ENCODE measurements around the gene CDRT15. TPM values are rescaled to one million over a fixed set of nuclear protein-coding genes. Genes with fewer than 3 reads are reported as not detected.

Gene CDRT15
- total RNA-seq, 2 experiments from 2014 or later = not detected

GRCh38 chr17:14204084-14204483, 32.6 kb downstream of the CDRT15 start:
- H3K36me3 Mint-ChIP-seq (ENCODE audit: low read depth) = peaks cover 55% of the 10 kb centered on the region
- no peak overlapping the region for H3K4me3 Mint-ChIP-seq
- H3K27me3 Mint-ChIP-seq = no peaks in the 10 kb centered on the region
- peaks cover 79% of the 10 kb centered on the region for H3K4me1 Mint-ChIP-seq
- H3K27ac Mint-ChIP-seq = peak overlapping the region; percentile 96
- no peaks in the 10 kb centered on the region for H3K9me3 Mint-ChIP-seq
- no peak for DNase-seq
- CTCF ChIA-PET = interaction anchor here (0.5 to 1.2 kb wide), 8 partner anchors 8 to 263 kb away, joined by 3 to 5 read pairs (median 4); partner anchors contain the start of gene HS3ST3B1
- POLR2A ChIA-PET = no interaction called here

- POLR2A ChIA-PET = no interaction called here
- H3K4me1 Mint-ChIP-seq = peaks cover 84% of the 10 kb centered on the region
- no peaks in the 10 kb centered on the region for H3K9me3 Mint-ChIP-seq
- H3K4me3 Mint-ChIP-seq = no peak overlapping the region
- peak; percentile 57 for DNase-seq
- no peaks in the 10 kb centered on the region for H3K27me3 Mint-ChIP-seq
- CTCF ChIA-PET = interaction anchor here (0.5 to 1.2 kb wide), 9 partner anchors 8 to 263 kb away, joined by 3 to 5 read pairs (median 4); partner anchors contain the start of gene HS3ST3B1
- peaks cover 59% of the 10 kb centered on the region for H3K36me3 Mint-ChIP-seq (ENCODE audit: low read depth)
- peak overlapping the region; percentile 96 for H3K27ac Mint-ChIP-seq
Measured at GRCh38 chr17:14203388-14203787, 33.3 kb downstream of the CDRT15 start.

- no peaks in the 10 kb centered on the region for H3K9me3 Mint-ChIP-seq
- POLR2A ChIA-PET = no interaction called here
- peaks cover 91% of the 10 kb centered on the region for H3K4me1 Mint-ChIP-seq
- H3K36me3 Mint-ChIP-seq (ENCODE audit: low read depth) = peaks cover 62% of the 10 kb centered on the region
- H3K4me3 Mint-ChIP-seq = peak overlapping the region; percentile 65
- no peak for DNase-seq
- CTCF ChIA-PET = interaction anchor here (1.0 to 1.2 kb wide), 6 partner anchors 14 to 262 kb away, joined by 3 to 5 read pairs (median 4); no protein-coding TSS in a partner anchor
- H3K27ac Mint-ChIP-seq = peak overlapping the region; percentile 96
- H3K27me3 Mint-ChIP-seq = no peaks in the 10 kb centered on the region
Measured at GRCh38 chr17:14202388-14203166, 34.1 kb downstream of the CDRT15 start.

GRCh38 chr17:14201988-14202380, 34.7 kb downstream of the CDRT15 start:
- POLR2A ChIA-PET = interaction anchor here (1.2 kb wide), 1 partner anchor 99 kb away, joined by 7 read pairs; the partner anchor contains the start of gene HS3ST3B1
- CTCF ChIA-PET = interaction anchor here (0.6 kb wide), 1 partner anchor 87 kb away, joined by 3 read pairs; no protein-coding TSS in a partner anchor
- Mint-ChIP-seq H3K4me3 (peak overlapping the region; percentile 65), H3K27me3 (no peaks in the 10 kb centered on the region), H3K9me3 (no peaks in the 10 kb centered on the region), H3K36me3 (ENCODE audit: low read depth) (peaks cover 62% of the 10 kb centered on the region), H3K4me1 (peaks cover 93% of the 10 kb centered on the region), H3K27ac (peak overlapping the region; percentile 96)
- DNase-seq = no peak

- CTCF ChIA-PET = interaction anchor here (0.6 to 2.0 kb wide), 2 partner anchors 86 to 100 kb away, joined by 3 to 7 read pairs; partner anchors contain the start of gene HS3ST3B1
- POLR2A ChIA-PET = interaction anchor here (1.2 kb wide), 1 partner anchor 100 kb away, joined by 7 read pairs; the partner anchor contains the start of gene HS3ST3B1
- H3K9me3 Mint-ChIP-seq = no peaks in the 10 kb centered on the region
Measured at GRCh38 chr17:14201021-14201987, 35.4 kb downstream of the CDRT15 start.

GRCh38 chr17:14200354-14200753, 36.3 kb downstream of the CDRT15 start:
- CTCF ChIA-PET = interaction anchor here (1.0 to 2.0 kb wide), 3 partner anchors 14 to 103 kb away, joined by 3 to 7 read pairs (median 7); partner anchors contain the start of gene HS3ST3B1
- POLR2A ChIA-PET = no interaction called here

More at GRCh38 chr17:14201021-14201987, 35.4 kb downstream of the CDRT15 start:
- peak overlapping the region; percentile 65 for H3K4me3 Mint-ChIP-seq
- H3K36me3 Mint-ChIP-seq (ENCODE audit: low read depth) = peaks cover 66% of the 10 kb centered on the region
- DNase-seq = peak; percentile 82
- H3K27me3 Mint-ChIP-seq = no peaks in the 10 kb centered on the region
- H3K4me1 Mint-ChIP-seq = peaks cover 98% of the 10 kb centered on the region
- H3K27ac Mint-ChIP-seq = peak overlapping the region; percentile 96

GRCh38 chr17:14199601-14200000, 37.1 kb downstream of the CDRT15 start:
- H3K27me3 Mint-ChIP-seq = no peaks in the 10 kb centered on the region
- DNase-seq = no peak
- H3K9me3 Mint-ChIP-seq = peaks cover 4% of the 10 kb centered on the region
- CTCF ChIA-PET = interaction anchor here (0.7 to 2.0 kb wide), 9 partner anchors 15 to 382 kb away, joined by 3 to 7 read pairs (median 3); partner anchors contain the start of gene HS3ST3B1
- H3K4me3 Mint-ChIP-seq = peak overlapping the region; percentile 34
- peak overlapping the region; percentile 88 for H3K27ac Mint-ChIP-seq
- POLR2A ChIA-PET = no interaction called here
- peaks cover 64% of the 10 kb centered on the region for H3K36me3 Mint-ChIP-seq (ENCODE audit: low read depth)
- peaks cover 97% of the 10 kb centered on the region for H3K4me1 Mint-ChIP-seq

More at GRCh38 chr17:14200354-14200753, 36.3 kb downstream of the CDRT15 start:
- Mint-ChIP-seq H3K27me3 (no peaks in the 10 kb centered on the region), H3K4me1 (peaks cover 98% of the 10 kb centered on the region), H3K27ac (peak overlapping the region; percentile 96), H3K4me3 (no peak overlapping the region), H3K9me3 (peaks cover 3% of the 10 kb centered on the region), H3K36me3 (ENCODE audit: low read depth) (peaks cover 68% of the 10 kb centered on the region)
- DNase-seq = no peak

- peaks cover 58% of the 10 kb centered on the region for H3K36me3 Mint-ChIP-seq (ENCODE audit: low read depth)
- H3K4me3 Mint-ChIP-seq = peak overlapping the region; percentile 57
- H3K9me3 Mint-ChIP-seq = peaks cover 4% of the 10 kb centered on the region
- no peak for DNase-seq
- H3K27me3 Mint-ChIP-seq = no peaks in the 10 kb centered on the region
- peaks cover 90% of the 10 kb centered on the region for H3K4me1 Mint-ChIP-seq
- H3K27ac Mint-ChIP-seq = peak overlapping the region; percentile 88
- CTCF ChIA-PET = interaction anchor here (0.8 to 1.9 kb wide), 5 partner anchors 104 to 383 kb away, joined by 3 to 7 read pairs (median 3); no protein-coding TSS in a partner anchor
- POLR2A ChIA-PET = no interaction called here
Measured at GRCh38 chr17:14198575-14198974, 38.1 kb downstream of the CDRT15 start.

- POLR2A ChIA-PET = no interaction called here
- Mint-ChIP-seq H3K27me3 (no peaks in the 10 kb centered on the region), H3K4me3 (peak overlapping the region; percentile 57), H3K9me3 (peaks cover 4% of the 10 kb centered on the region), H3K27ac (peak overlapping the region; percentile 88), H3K4me1 (peaks cover 90% of the 10 kb centered on the region), H3K36me3 (ENCODE audit: low read depth) (peaks cover 58% of the 10 kb centered on the region)
- no peak for DNase-seq
- CTCF ChIA-PET = interaction anchor here (0.5 to 1.7 kb wide), 5 partner anchors 8 to 608 kb away, joined by 3 to 5 read pairs (median 3); partner anchors contain the start of gene HS3ST3B1
Measured at GRCh38 chr17:14198013-14198412, 38.6 kb downstream of the CDRT15 start.

- POLR2A ChIA-PET = no interaction called here
- DNase-seq = peak; percentile 67
- CTCF ChIA-PET = interaction anchor here (0.5 to 1.7 kb wide), 5 partner anchors 8 to 607 kb away, joined by 3 to 5 read pairs (median 3); partner anchors contain the start of gene HS3ST3B1
- H3K4me3 Mint-ChIP-seq = peak overlapping the region; percentile 57
- peak overlapping the region; percentile 88 for H3K27ac Mint-ChIP-seq
- peaks cover 4% of the 10 kb centered on the region for H3K9me3 Mint-ChIP-seq
- peaks cover 58% of the 10 kb centered on the region for H3K36me3 Mint-ChIP-seq (ENCODE audit: low read depth)
- peaks cover 88% of the 10 kb centered on the region for H3K4me1 Mint-ChIP-seq
- no peaks in the 10 kb centered on the region for H3K27me3 Mint-ChIP-seq
Measured at GRCh38 chr17:14197586-14197985, 39.1 kb downstream of the CDRT15 start.

GRCh38 chr17:14197057-14197456, 39.6 kb downstream of the CDRT15 start:
- Mint-ChIP-seq H3K4me3 (peak overlapping the region; percentile 57), H3K9me3 (peaks cover 4% of the 10 kb centered on the region), H3K27me3 (no peaks in the 10 kb centered on the region), H3K36me3 (ENCODE audit: low read depth) (peaks cover 57% of the 10 kb centered on the region), H3K4me1 (peaks cover 86% of the 10 kb centered on the region), H3K27ac (peak overlapping the region; percentile 88)
- CTCF ChIA-PET = interaction anchor here (1.4 to 1.7 kb wide), 2 partner anchors 9 to 104 kb away, joined by 3 to 5 read pairs; partner anchors contain the start of gene HS3ST3B1
- POLR2A ChIA-PET = no interaction called here
- DNase-seq = no peak
